ENCODE data around the gene AR.

DNA sequence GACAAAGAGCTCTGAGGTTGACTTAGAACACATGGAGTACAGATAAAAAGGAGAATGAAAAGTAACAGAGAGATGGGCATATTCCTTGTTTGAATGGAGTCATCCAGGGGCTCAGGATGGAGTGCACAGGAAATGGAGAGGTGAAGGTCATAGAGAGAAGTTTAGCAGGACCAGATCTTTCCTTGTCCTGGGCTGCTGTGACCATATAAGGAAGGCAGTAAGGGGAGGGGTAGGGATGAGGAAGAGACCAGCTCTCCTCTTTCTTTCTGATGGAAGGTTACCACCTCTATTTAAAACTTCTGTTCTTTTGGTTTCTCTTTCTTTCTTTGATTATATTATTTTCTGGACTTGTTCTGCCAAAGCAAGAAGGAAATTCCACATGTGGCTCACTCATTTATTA lies 27.0 kb downstream of the AR start:
- TF ChIP-seq POLR2A (IDR thresholded peaks at IDR 0.05; ENCODE audit: low read depth, low read length), result no peak
- TF ChIP-seq TAF1 (IDR thresholded peaks at IDR 0.05; ENCODE audit: low read depth, low read length), result no peak
- TF ChIP-seq SPI1 (IDR thresholded peaks at IDR 0.05; ENCODE audit: low read depth, low read length), result no peak
- no peak for TF ChIP-seq POLR2AphosphoS5 (IDR thresholded peaks at IDR 0.05; ENCODE audit: low read depth, low read length)
- no peak for TF ChIP-seq PAX5 (IDR thresholded peaks at IDR 0.05; ENCODE audit: insufficient read depth, low read length, severe bottlenecking)
